ENCODE measurements around the gene TECPR2.

TECPR2 gene

GRCh38 chr14:102464006-102464405, 101.3 kb downstream of the TECPR2 start:
- TF ChIP-seq POLR2AphosphoS5 (IDR thresholded peaks at IDR 0.05; ENCODE audit: low read depth) (no peak), SPI1 (IDR thresholded peaks at IDR 0.05; ENCODE audit: borderline replicate concordance, low read depth) (no peak), GABPA (IDR thresholded peaks at IDR 0.05; ENCODE audit: low read depth) (no peak)
- TF ChIP-seq, protein P1, sequence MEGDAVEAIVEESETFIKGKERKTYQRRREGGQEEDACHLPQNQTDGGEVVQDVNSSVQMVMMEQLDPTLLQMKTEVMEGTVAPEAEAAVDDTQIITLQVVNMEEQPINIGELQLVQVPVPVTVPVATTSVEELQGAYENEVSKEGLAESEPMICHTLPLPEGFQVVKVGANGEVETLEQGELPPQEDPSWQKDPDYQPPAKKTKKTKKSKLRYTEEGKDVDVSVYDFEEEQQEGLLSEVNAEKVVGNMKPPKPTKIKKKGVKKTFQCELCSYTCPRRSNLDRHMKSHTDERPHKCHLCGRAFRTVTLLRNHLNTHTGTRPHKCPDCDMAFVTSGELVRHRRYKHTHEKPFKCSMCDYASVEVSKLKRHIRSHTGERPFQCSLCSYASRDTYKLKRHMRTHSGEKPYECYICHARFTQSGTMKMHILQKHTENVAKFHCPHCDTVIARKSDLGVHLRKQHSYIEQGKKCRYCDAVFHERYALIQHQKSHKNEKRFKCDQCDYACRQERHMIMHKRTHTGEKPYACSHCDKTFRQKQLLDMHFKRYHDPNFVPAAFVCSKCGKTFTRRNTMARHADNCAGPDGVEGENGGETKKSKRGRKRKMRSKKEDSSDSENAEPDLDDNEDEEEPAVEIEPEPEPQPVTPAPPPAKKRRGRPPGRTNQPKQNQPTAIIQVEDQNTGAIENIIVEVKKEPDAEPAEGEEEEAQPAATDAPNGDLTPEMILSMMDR (IDR thresholded peaks at IDR 0.05; ENCODE audit: insufficient read depth, low read length), result no peak
- TF ChIP-seq, protein P2, sequence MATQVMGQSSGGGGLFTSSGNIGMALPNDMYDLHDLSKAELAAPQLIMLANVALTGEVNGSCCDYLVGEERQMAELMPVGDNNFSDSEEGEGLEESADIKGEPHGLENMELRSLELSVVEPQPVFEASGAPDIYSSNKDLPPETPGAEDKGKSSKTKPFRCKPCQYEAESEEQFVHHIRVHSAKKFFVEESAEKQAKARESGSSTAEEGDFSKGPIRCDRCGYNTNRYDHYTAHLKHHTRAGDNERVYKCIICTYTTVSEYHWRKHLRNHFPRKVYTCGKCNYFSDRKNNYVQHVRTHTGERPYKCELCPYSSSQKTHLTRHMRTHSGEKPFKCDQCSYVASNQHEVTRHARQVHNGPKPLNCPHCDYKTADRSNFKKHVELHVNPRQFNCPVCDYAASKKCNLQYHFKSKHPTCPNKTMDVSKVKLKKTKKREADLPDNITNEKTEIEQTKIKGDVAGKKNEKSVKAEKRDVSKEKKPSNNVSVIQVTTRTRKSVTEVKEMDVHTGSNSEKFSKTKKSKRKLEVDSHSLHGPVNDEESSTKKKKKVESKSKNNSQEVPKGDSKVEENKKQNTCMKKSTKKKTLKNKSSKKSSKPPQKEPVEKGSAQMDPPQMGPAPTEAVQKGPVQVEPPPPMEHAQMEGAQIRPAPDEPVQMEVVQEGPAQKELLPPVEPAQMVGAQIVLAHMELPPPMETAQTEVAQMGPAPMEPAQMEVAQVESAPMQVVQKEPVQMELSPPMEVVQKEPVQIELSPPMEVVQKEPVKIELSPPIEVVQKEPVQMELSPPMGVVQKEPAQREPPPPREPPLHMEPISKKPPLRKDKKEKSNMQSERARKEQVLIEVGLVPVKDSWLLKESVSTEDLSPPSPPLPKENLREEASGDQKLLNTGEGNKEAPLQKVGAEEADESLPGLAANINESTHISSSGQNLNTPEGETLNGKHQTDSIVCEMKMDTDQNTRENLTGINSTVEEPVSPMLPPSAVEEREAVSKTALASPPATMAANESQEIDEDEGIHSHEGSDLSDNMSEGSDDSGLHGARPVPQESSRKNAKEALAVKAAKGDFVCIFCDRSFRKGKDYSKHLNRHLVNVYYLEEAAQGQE (IDR thresholded peaks at IDR 0.05; ENCODE audit: insufficient replicate concordance, low read depth), result no peak
- no peak overlapping the region for H3K4me3 ChIP-seq (replicated peaks; ENCODE audit: insufficient read depth, low read length)
- no peak overlapping the region for H3K27ac ChIP-seq (replicated peaks)
- no peak for DNase-seq (ENCODE audit: low read depth in 1 of 2, low spot score in 1 of 2)
- H3K27me3 ChIP-seq (ENCODE audit: insufficient read depth, poor library complexity, severe bottlenecking), result no peaks in the 10 kb centered on the region

DNA sequence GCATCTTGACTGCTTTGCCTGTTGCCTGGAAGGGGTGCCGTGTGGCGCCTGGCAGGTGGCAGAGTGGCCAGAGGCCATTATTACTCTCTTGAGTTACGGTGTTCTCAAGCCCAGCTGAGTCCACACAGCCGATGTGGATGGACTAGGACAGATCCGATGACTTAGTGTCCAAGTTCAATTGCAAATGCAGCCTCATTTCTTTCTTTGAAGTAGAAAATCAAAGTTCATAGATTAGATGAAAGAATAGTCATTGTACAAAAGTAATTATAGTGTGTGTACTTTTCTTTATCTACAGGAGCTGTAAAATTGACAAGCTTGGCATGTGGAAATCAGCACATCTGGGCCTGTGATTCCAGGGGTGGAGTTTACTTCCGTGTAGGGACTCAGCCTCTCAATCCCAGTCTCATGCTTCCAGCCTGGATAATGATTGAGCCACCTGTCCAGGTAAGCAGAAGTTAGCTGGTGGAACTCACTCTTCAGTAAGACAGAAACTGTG, 102.2 kb downstream of the TECPR2 start:
- no peak overlapping the region for H3K4me3 ChIP-seq (replicated peaks; ENCODE audit: insufficient read depth, low read length)
- TF ChIP-seq GABPA (IDR thresholded peaks at IDR 0.05; ENCODE audit: low read depth), result no peak
- TF ChIP-seq, protein P2 (IDR thresholded peaks at IDR 0.05; ENCODE audit: insufficient replicate concordance, low read depth), result no peak
- TF ChIP-seq, protein P1 (IDR thresholded peaks at IDR 0.05; ENCODE audit: insufficient read depth, low read length), result no peak
- TF ChIP-seq SPI1 (IDR thresholded peaks at IDR 0.05; ENCODE audit: borderline replicate concordance, low read depth), result no peak
- TF ChIP-seq POLR2AphosphoS5 (IDR thresholded peaks at IDR 0.05; ENCODE audit: low read depth), result no peak
- H3K27me3 ChIP-seq (ENCODE audit: insufficient read depth, poor library complexity, severe bottlenecking), result no peaks in the 10 kb centered on the region
- no peak for DNase-seq (ENCODE audit: low read depth in 1 of 2, low spot score in 1 of 2)
- no peak overlapping the region for H3K27ac ChIP-seq (replicated peaks)

GRCh38 chr14:102469261-102469660, 106.5 kb downstream of the TECPR2 start:
- Histone ChIP-seq H3K4me3 (replicated peaks; ENCODE audit: insufficient read depth, low read length) (no peak overlapping the region), H3K27me3 (ENCODE audit: insufficient read depth, poor library complexity, severe bottlenecking) (no peaks in the 10 kb centered on the region), H3K27ac (replicated peaks) (no peak overlapping the region)
- TF ChIP-seq GABPA (IDR thresholded peaks at IDR 0.05; ENCODE audit: low read depth), result no peak
- TF ChIP-seq, protein P1 (IDR thresholded peaks at IDR 0.05; ENCODE audit: insufficient read depth, low read length), result no peak
- TF ChIP-seq POLR2AphosphoS5 (IDR thresholded peaks at IDR 0.05; ENCODE audit: low read depth), result no peak
- no peak for TF ChIP-seq SPI1 (IDR thresholded peaks at IDR 0.05; ENCODE audit: borderline replicate concordance, low read depth)
- TF ChIP-seq, protein P2 (IDR thresholded peaks at IDR 0.05; ENCODE audit: insufficient replicate concordance, low read depth), result no peak
- DNase-seq (ENCODE audit: low read depth in 1 of 2, low spot score in 1 of 2), result no peak
